Heart right ventricle (tissue), 16 donors: ENCODE results near the gene CRACR2A. TPM values are rescaled to one million over a fixed set of nuclear protein-coding genes. Genes with fewer than 3 reads are reported as not detected.

ENCODE experiments used
- ATAC-seq, 8 donors: fragments of 200-7000 bp; cut with Tn5 transposase; one replicate each; pipeline ENCODE4 v1.9.1; 2020; ENCODE audit warnings: mild to moderate bottlenecking in 8 of 8, moderate library complexity in 8 of 8, moderate number of reproducible peaks in 1 of 8
- DNase-seq, 2 donors: peaks; one replicate each; pipeline ENCODE4 v3.0.0-alpha.2; 2020
- H3K27ac ChIP-seq, 10 donors: fragments of 200-600 bp; sonication (generic) in 2 of 10; one replicate each; pipeline versions ENCODE4 v1.5.0 to v1.8.0; 2020 to 2022; ENCODE audit warnings: mild to moderate bottlenecking in 3 of 10
- H3K27me3 ChIP-seq, 7 donors: fragments of 200-600 bp; one replicate each; pipeline ENCODE4 v1.8.0; 2021 to 2022; ENCODE audit warnings: mild to moderate bottlenecking in 2 of 7
- H3K36me3 ChIP-seq, 9 donors: fragments of 200-600 bp; sonication (generic) in 1 of 9; one replicate each; pipeline versions ENCODE4 v1.5.0 to v1.8.0; 2020 to 2022; ENCODE audit warnings: mild to moderate bottlenecking in 2 of 9
- H3K4me1 ChIP-seq, 9 donors: fragments of 200-600 bp; sonication (generic) in 1 of 9; one replicate each; pipeline versions ENCODE4 v1.5.0 to v1.8.0; 2020 to 2022; ENCODE audit warnings: mild to moderate bottlenecking in 4 of 9
- H3K4me3 ChIP-seq, 10 donors: fragments of 200-600 bp; sonication (generic) in 2 of 10; one replicate each; pipeline versions ENCODE4 v1.5.0 to v1.8.0; 2020 to 2022; ENCODE audit warnings: mild to moderate bottlenecking in 7 of 10, moderate library complexity in 2 of 10
- H3K9me3 ChIP-seq, 11 donors: fragments of 200-600 bp in 10 of 11; sonication (generic) in 2 of 11; one replicate each; pipeline versions ENCODE4 v1.5.0 to v1.8.0; 2013 to 2022; ENCODE audit warnings: mild to moderate bottlenecking in 2 of 11, control low read depth in 1 of 11, moderate library complexity in 1 of 11
- WGBS, 2 donors: extraction: QIAGEN DNeasy Blood & Tissue Kit; methylation state at CpG; one replicate each; pipeline ENCODE4 v1.1.7; 2013; ENCODE audit warnings: inconsistent platforms in 1 of 2; 5-methylcytosine and 5-hydroxymethylcytosine counted together
- intact Hi-C, 10 donors: fragments of 100-400 bp; cut with DNase I; formaldehyde crosslinking; loops; one replicate each; pipeline versions ENCODE4 v1.11.1 to v1.14.2; 2022
- polyA plus RNA-seq, 2 donors: library from polyadenylated mRNA; stranded (reverse); fragments of 200-250 nt; gene quantifications; one replicate each; pipeline ENCODE4 v1.2.3, GENCODE V29; 2013
- total RNA-seq, 10 donors: library from RNA; stranded (reverse); fragmentation: NEBNext Ultra II Directional in 3 of 10; extraction: Animal tissue kit (Norgen Biotek cat#: 25700) in 3 of 10; gene quantifications; one replicate each; pipeline versions ENCODE4 v1.2.1 to v1.2.4, GENCODE V29; 2021 to 2023
- TF ChIP-seq, protein P1 (sequence below), 9 donors: fragments of 200-600 bp; sonication (generic) in 2 of 9; IDR thresholded peaks; one replicate each; pipeline versions ENCODE4 v1.5.0 to v1.8.0; 2021 to 2022; ENCODE audit warnings: antibody characterized with exemption in 9 of 9, mild to moderate bottlenecking in 5 of 9, moderate library complexity in 1 of 9
- donor health status: Arrhythmogenic right ventricular cardiomyopathy.
- donor health status: ischemic (EF 13 %, LVEDD 7.1; RV severe dilation, severe dysfunction).
- donor health status: healthy with polysubstance abuse.
- donor health status: DM: no; HTN: yes; CAD: no.
- donor health status: DM: no; HTN: no; CAD: no.
- donor health status: ischemic (EF 25% LVEDD 6.9; RV normal size, moderate dysfunction).
- donor health status: ischemic (EF 25% LVEDD 5.7; RV mildly dilated, moderate dysfunction).
- donor health status: healthy.
- donor health status: DM: yes; HTN: yes; CAD: no.
- donor health status: Ischemic cardiomyopathy.
- donor health status: ischemic (EF 35%, LVEDD 5.7; RV mildly dilated, moderate dysfunction).
- donor health status: nonischemic (EF 11% LVEDD 7.7; RV severe dilation, severe dysfunction).
- donor health status: DM: yes; HTN: yes; CAD: no.
- donor health status: PGD.
- donor health status: ischemic (EF 29% LVEDD 5.4; RV normal size, mild dysfunction).
- donor health status: nonischemic (EF 23%, LVEDD 6.1; RV moderate dilation, normal function).

The CRACR2A gene
- total and polyA plus RNA-seq, 12 donors = 0.64 to 10.4 (median 4.6) TPM

DNA sequence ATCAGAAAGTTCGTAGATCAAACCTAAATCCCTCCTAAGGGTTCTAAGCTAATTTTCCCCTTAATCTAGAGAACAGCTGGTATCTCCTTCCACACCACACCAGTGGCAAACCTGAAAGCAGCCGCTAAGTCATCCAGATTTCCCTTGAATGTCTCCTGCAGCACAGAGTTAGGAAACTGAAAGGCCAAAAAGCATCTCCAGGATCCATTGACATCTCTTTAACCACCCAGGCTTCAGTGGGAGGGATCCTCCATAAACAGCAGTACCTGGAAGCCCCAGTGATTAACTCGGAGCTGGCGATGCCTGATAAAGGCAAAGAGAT, 47.6 kb downstream of the CRACR2A start:
- H3K4me3 ChIP-seq = no peak overlapping the region
- TF ChIP-seq, protein P1, sequence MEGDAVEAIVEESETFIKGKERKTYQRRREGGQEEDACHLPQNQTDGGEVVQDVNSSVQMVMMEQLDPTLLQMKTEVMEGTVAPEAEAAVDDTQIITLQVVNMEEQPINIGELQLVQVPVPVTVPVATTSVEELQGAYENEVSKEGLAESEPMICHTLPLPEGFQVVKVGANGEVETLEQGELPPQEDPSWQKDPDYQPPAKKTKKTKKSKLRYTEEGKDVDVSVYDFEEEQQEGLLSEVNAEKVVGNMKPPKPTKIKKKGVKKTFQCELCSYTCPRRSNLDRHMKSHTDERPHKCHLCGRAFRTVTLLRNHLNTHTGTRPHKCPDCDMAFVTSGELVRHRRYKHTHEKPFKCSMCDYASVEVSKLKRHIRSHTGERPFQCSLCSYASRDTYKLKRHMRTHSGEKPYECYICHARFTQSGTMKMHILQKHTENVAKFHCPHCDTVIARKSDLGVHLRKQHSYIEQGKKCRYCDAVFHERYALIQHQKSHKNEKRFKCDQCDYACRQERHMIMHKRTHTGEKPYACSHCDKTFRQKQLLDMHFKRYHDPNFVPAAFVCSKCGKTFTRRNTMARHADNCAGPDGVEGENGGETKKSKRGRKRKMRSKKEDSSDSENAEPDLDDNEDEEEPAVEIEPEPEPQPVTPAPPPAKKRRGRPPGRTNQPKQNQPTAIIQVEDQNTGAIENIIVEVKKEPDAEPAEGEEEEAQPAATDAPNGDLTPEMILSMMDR (IDR thresholded peaks at IDR 0.05) = no peak
- no peaks in the 10 kb centered on the region for H3K36me3 ChIP-seq
- no peaks in the 10 kb centered on the region for H3K27me3 ChIP-seq
- ATAC-seq = peak in 1 of 8 donors; percentile 21
- H3K27ac ChIP-seq = peak overlapping the region in 8 of 10 donors; percentile 53 to 85 (median 74)
- intact Hi-C loops = no loop called here
- H3K4me1 ChIP-seq = peaks cover 0 to 19% (median 14%) of the 10 kb centered on the region in 9 donors
- peaks cover 0 to 9% (median 0%) of the 10 kb centered on the region in 11 donors for H3K9me3 ChIP-seq
- WGBS, 2 donors = 82 to 85% methylated on average over 4 of the region's 4 CpGs
- no peak for DNase-seq

DNA sequence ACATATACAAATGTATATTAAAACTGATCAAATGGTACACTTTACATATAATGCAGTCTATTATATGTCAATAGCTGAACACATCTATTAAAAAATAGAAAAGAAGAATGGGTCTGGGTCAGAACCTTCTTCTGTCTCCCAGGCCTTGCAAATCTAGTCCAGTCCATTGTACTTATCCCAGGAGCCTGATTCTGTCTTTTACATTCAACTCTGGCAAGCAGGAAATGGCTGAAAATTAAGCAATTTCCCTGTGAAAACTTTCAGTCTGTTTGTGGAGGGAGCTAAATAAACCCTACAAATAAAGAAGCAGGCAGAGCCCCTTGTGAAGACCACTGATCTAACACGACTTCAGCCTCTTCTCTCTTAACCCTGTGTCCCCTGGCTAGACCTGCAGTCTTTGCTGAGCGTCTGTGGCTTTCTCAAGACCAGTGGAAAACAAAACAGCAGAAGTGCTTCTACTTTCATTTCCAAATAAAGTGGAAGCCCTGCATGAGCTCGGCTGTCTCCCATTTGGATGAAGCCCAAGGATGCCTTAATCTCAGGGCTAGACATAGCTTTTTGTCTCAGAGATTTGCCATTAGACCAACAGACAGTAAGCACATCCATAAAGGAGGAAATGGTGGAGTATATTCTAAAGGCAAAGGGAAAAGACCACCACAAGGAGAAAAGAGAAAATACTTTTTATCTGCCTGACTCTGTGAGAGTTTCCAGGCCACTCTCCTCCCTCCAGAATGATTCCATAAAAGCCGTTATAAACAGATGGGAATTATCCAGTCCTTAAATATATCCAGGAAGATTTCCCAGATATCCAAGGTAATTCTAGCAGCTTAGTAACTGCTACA, 48.2 kb downstream of the CRACR2A start:
- peaks cover 0 to 19% (median 14%) of the 10 kb centered on the region in 9 donors for H3K4me1 ChIP-seq
- WGBS, 2 donors = 13 to 25% methylated on average over 4 of the region's 4 CpGs
- peaks cover 0 to 9% (median 0%) of the 10 kb centered on the region in 11 donors for H3K9me3 ChIP-seq
- no peaks in the 10 kb centered on the region for H3K27me3 ChIP-seq
- DNase-seq (no peak), ATAC-seq (peak in 7 of 8 donors; percentile 42 to 70 (median 55))
- TF ChIP-seq, protein P1 (IDR thresholded peaks at IDR 0.05) = no peak
- H3K4me3 ChIP-seq = peak overlapping the region in 4 of 10 donors; percentile 2 to 23 (median 18)
- peak overlapping the region in 9 of 10 donors; percentile 47 to 85 (median 72) for H3K27ac ChIP-seq
- intact Hi-C loops = no loop called here
- no peaks in the 10 kb centered on the region for H3K36me3 ChIP-seq

GRCh38 chr12:3700861-3701260, 52.0 kb downstream of the CRACR2A start:
- DNase-seq (no peak), ATAC-seq (no peak)
- 97 to 98% methylated on average over 1 of the region's 1 CpG for WGBS, 2 donors
- TF ChIP-seq, protein P1 (IDR thresholded peaks at IDR 0.05) = no peak
- H3K27ac ChIP-seq = no peak overlapping the region
- peaks cover 0 to 26% (median 19%) of the 10 kb centered on the region in 9 donors for H3K4me1 ChIP-seq
- H3K4me3 ChIP-seq = no peak overlapping the region
- peaks cover 0 to 9% (median 0%) of the 10 kb centered on the region in 11 donors for H3K9me3 ChIP-seq
- H3K36me3 ChIP-seq = peaks cover 0 to 10% (median 0%) of the 10 kb centered on the region in 9 donors
- no peaks in the 10 kb centered on the region for H3K27me3 ChIP-seq
- intact Hi-C loops = no loop called here

GRCh38 chr12:3698218-3698974, 54.5 kb downstream of the CRACR2A start:
- intact Hi-C loops = no loop called here
- peak overlapping the region in 3 of 10 donors; percentile 4 to 34 (median 17) for H3K27ac ChIP-seq
- peaks cover 0 to 20% (median 0%) of the 10 kb centered on the region in 9 donors for H3K36me3 ChIP-seq
- no peak overlapping the region for H3K4me3 ChIP-seq
- WGBS, 2 donors = 60 to 63% methylated on average over 7 of the region's 7 CpGs
- H3K27me3 ChIP-seq = no peaks in the 10 kb centered on the region
- TF ChIP-seq, protein P1 (IDR thresholded peaks at IDR 0.05) = no peak
- ATAC-seq = peak in 7 of 8 donors; percentile 12 to 63 (median 31)
- H3K9me3 ChIP-seq = peaks cover 0 to 4% (median 0%) of the 10 kb centered on the region in 11 donors
- peaks cover 0 to 11% (median 4%) of the 10 kb centered on the region in 9 donors for H3K4me1 ChIP-seq
- DNase-seq = no peak
